GM12892 (cell line): ENCODE data around the gene SLC17A3. TPM values are rescaled to one million over a fixed set of nuclear protein-coding genes. Genes with fewer than 3 reads are reported as not detected.

Experiments used
- DNase-seq: peaks from one replicate; pipeline ENCODE4 v3.0.0; 2011; ENCODE audit not compliant: insufficient read length
- FAIRE-seq: peaks from 2 replicates; lab custom pipeline; 2011; peaks lifted over from hg19 to GRCh38; lab: Jason Lieb, UNC
- POLR2A ChIP-seq: IDR thresholded peaks from 2 replicates; pipeline ENCODE4 v1.6.1; 2011; ENCODE audit warnings: low read depth, low read length, control low read depth
- POLR2AphosphoS5 ChIP-seq: IDR thresholded peaks from 2 replicates; pipeline ENCODE4 v1.6.1; 2011; ENCODE audit warnings: low read depth, low read length, control low read depth
- TAF1 ChIP-seq: IDR thresholded peaks from 2 replicates; pipeline ENCODE4 v1.6.1; 2011; ENCODE audit warnings: low read depth, mild to moderate bottlenecking, control low read depth, low read length, borderline replicate concordance
- polyA plus RNA-seq: library from polyadenylated mRNA; unstranded; fragments of >200 nt; gene quantifications from one replicate; pipeline ENCODE4 v1.2.1, GENCODE V29; 2012; ENCODE audit warnings: missing spikeins, inconsistent platforms; ENCODE audit not compliant: missing spikeins

The SLC17A3 gene
- polyA plus RNA-seq: not detected

GRCh38 chr6:25874118-25874517 lies at the start of gene SLC17A3:
Gene SLC17A3, minus strand, starts transcription at chr6:25874243. Its CDS starts 5,856 bp downstream, at chr6:25868387.
- DNase-seq (no peak), FAIRE-seq (no peak)
- TF ChIP-seq TAF1 (no peak), POLR2AphosphoS5 (no peak), POLR2A (no peak)

GRCh38 chr6:25922301-25922700 lies 48.3 kb upstream of the SLC17A3 start:
- no peak for DNase-seq
- no peak for FAIRE-seq
- TF ChIP-seq POLR2A (no peak), TAF1 (no peak), POLR2AphosphoS5 (no peak)

GRCh38 chr6:25921525-25922203 lies 47.6 kb upstream of the SLC17A3 start:
- DNase-seq: no peak
- no peak for FAIRE-seq
- TF ChIP-seq POLR2AphosphoS5 (no peak), TAF1 (no peak), POLR2A (no peak)

- TF ChIP-seq TAF1 (no peak), POLR2A (no peak), POLR2AphosphoS5 (no peak)
- FAIRE-seq (no peak), DNase-seq (no peak)
Observed at GRCh38 chr6:25919657-25920056, 45.6 kb upstream of the SLC17A3 start.

GRCh38 chr6:25918083-25918683 lies 44.1 kb upstream of the SLC17A3 start:
- FAIRE-seq (no peak), DNase-seq (no peak)
- no peak for TF ChIP-seq POLR2A
- TF ChIP-seq POLR2AphosphoS5: no peak
- TF ChIP-seq TAF1: no peak

GRCh38 chr6:25916789-25917490 lies 42.9 kb upstream of the SLC17A3 start:
- DNase-seq (no peak), FAIRE-seq (no peak)
- no peak for TF ChIP-seq POLR2A
- TF ChIP-seq POLR2AphosphoS5: no peak

- no peak for TF ChIP-seq POLR2AphosphoS5
- TF ChIP-seq TAF1: no peak
- no peak for TF ChIP-seq POLR2A
- FAIRE-seq (no peak), DNase-seq (no peak)
Observed at GRCh38 chr6:25916330-25916729, 42.3 kb upstream of the SLC17A3 start.

- DNase-seq (no peak), FAIRE-seq (no peak)
- TF ChIP-seq TAF1 (no peak), POLR2AphosphoS5 (no peak), POLR2A (no peak)
Observed at GRCh38 chr6:25913741-25914140, 39.7 kb upstream of the SLC17A3 start.

- FAIRE-seq (no peak), DNase-seq (no peak)
- TF ChIP-seq TAF1: no peak
- no peak for TF ChIP-seq POLR2AphosphoS5
- no peak for TF ChIP-seq POLR2A
Observed at GRCh38 chr6:25911351-25911750, 37.3 kb upstream of the SLC17A3 start.

GRCh38 chr6:25907475-25908014 lies 33.5 kb upstream of the SLC17A3 start:
- DNase-seq: no peak
- FAIRE-seq: no peak
- TF ChIP-seq TAF1: no peak
- no peak for TF ChIP-seq POLR2AphosphoS5
- no peak for TF ChIP-seq POLR2A

- FAIRE-seq: no peak
- TF ChIP-seq POLR2A: no peak
- no peak for DNase-seq
Observed at GRCh38 chr6:25903467-25904099, 29.5 kb upstream of the SLC17A3 start.

GRCh38 chr6:25902071-25902470 lies 28.0 kb upstream of the SLC17A3 start:
- TF ChIP-seq TAF1 (no peak), POLR2AphosphoS5 (no peak), POLR2A (no peak)
- FAIRE-seq (no peak), DNase-seq (no peak)

- no peak for DNase-seq
- no peak for TF ChIP-seq TAF1
- TF ChIP-seq POLR2AphosphoS5: no peak
- no peak for TF ChIP-seq POLR2A
- no peak for FAIRE-seq
Observed at GRCh38 chr6:25900843-25901242, 26.8 kb upstream of the SLC17A3 start.
